Endothelial cell of umbilical vein (primary cell): ENCODE results near the gene ROBO2. TPM values are rescaled to one million over a fixed set of nuclear protein-coding genes. Genes with fewer than 3 reads are reported as not detected.

Source experiments
- BruUV-seq: library from RNA; stranded (reverse); fragments of 400-500 nt; replicated peaks from 2 replicates; lab custom pipeline; 2021; lab: Mats Ljungman, UMichigan
- CTCF ChIA-PET: fragments of 300-600, 350-600 bp; sonication (Branson Sonifier 250); formaldehyde crosslinking; loops from one replicate; lab custom pipeline; 2021; ENCODE audit warnings: antibody characterized with exemption, inconsistent platforms; lab: Charles Lee
- POLR2A ChIA-PET: fragments of 300-600, 350-600 bp; sonication (Branson Sonifier 250); formaldehyde crosslinking; loops from one replicate; lab custom pipeline; 2021; ENCODE audit warnings: antibody characterized with exemption, inconsistent platforms; lab: Charles Lee
- DNase-seq: peaks from one replicate; pipeline ENCODE4 v3.0.0-alpha.2; 2011; ENCODE audit warnings: low read depth, low spot score
- FAIRE-seq: peaks from 2 replicates; lab custom pipeline; 2011; peaks lifted over from hg19 to GRCh38; lab: Jason Lieb, UNC
- H2AFZ ChIP-seq: 2 replicates; pipeline ENCODE4 v1.6.0; 2012; ENCODE audit warnings: low read depth, low read length, control low read depth, inconsistent platforms
- H3K27ac ChIP-seq: 2 replicates; pipeline ENCODE4 v1.5.1; 2011; ENCODE audit warnings: low read depth, mild to moderate bottlenecking, control low read depth, low read length, moderate library complexity; ENCODE audit not compliant: insufficient read depth
- H3K27me3 ChIP-seq, 2 experiments: 2 replicates each; pipeline versions ENCODE4 v1.6.0 to v1.6.1; 2011; ENCODE audit warnings: low read length in 2 of 2, mixed read lengths in 1 of 2; ENCODE audit not compliant: control insufficient read depth in 2 of 2, insufficient read depth in 2 of 2
- H3K36me3 ChIP-seq, 2 experiments: 2 replicates in 1 of 2; 3 replicates in 1 of 2; pipeline ENCODE4 v1.5.1; 2011; ENCODE audit warnings: low read length in 2 of 2, mild to moderate bottlenecking in 1 of 2, moderate library complexity in 1 of 2; ENCODE audit not compliant: control insufficient read depth in 2 of 2, insufficient read depth in 2 of 2; ENCODE audit errors: extremely low read depth in 1 of 2
- H3K4me1 ChIP-seq: 3 replicates; pipeline ENCODE4 v1.5.1; 2011; ENCODE audit warnings: mild to moderate bottlenecking, low read length; ENCODE audit not compliant: control insufficient read depth, insufficient read depth; ENCODE audit errors: extremely low read depth
- H3K4me2 ChIP-seq: 2 replicates; pipeline ENCODE4 v1.6.1; 2011; ENCODE audit warnings: low read length, control low read depth, mixed read lengths; ENCODE audit not compliant: insufficient read depth
- H3K4me3 ChIP-seq, 3 experiments: fragments of 200-600 bp in 1 of 3; sonication (generic), shearing (Covaris generic) in 1 of 3; replicated peaks in 1 of 3; 2 replicates each; pipeline ENCODE4 v1.5.1; 2011 to 2016; ENCODE audit warnings: control low read depth in 3 of 3, low read length in 3 of 3, mild to moderate bottlenecking in 2 of 3, inconsistent platforms in 1 of 3, low read depth in 1 of 3, moderate library complexity in 1 of 3; ENCODE audit not compliant: insufficient read depth in 1 of 3
- H3K79me2 ChIP-seq: 2 replicates; pipeline ENCODE4 v1.6.0; 2012; ENCODE audit warnings: low read length, inconsistent platforms; ENCODE audit not compliant: control insufficient read depth, insufficient read depth
- H3K9ac ChIP-seq: replicated peaks from 2 replicates; pipeline ENCODE3; 2011; ENCODE audit warnings: low read length, control low read depth; ENCODE audit not compliant: insufficient read depth; ENCODE audit errors: extremely low read depth
- H3K9me1 ChIP-seq: replicated peaks from 3 replicates; pipeline ENCODE4 v1.6.0; 2011; ENCODE audit warnings: mild to moderate bottlenecking, low read length; ENCODE audit not compliant: control insufficient read depth, insufficient read depth; ENCODE audit errors: extremely low read depth
- H3K9me3 ChIP-seq: replicated peaks from 2 replicates; pipeline ENCODE4 v1.5.1; 2012; ENCODE audit warnings: low read length, inconsistent platforms; ENCODE audit not compliant: control insufficient read depth, insufficient read depth
- H4K20me1 ChIP-seq: replicated peaks from 2 replicates; pipeline ENCODE3; 2011; ENCODE audit warnings: mild to moderate bottlenecking, low read length; ENCODE audit not compliant: control insufficient read depth, insufficient read depth; ENCODE audit errors: extremely low read depth
- EZH2 ChIP-seq: IDR thresholded peaks from 2 replicates; pipeline ENCODE4 v1.6.1; 2012; ENCODE audit warnings: borderline replicate concordance, low read depth, mild to moderate bottlenecking, moderate library complexity, low read length, inconsistent platforms; ENCODE audit not compliant: severe bottlenecking
- FOS ChIP-seq: IDR thresholded peaks from 2 replicates; pipeline ENCODE4 v1.6.1; 2011; ENCODE audit warnings: mild to moderate bottlenecking, low read length, moderate library complexity, borderline replicate concordance; ENCODE audit not compliant: insufficient read depth
- GATA2 ChIP-seq: IDR thresholded peaks from 2 replicates; pipeline ENCODE4 v1.7.0; 2011; ENCODE audit warnings: low read depth, mild to moderate bottlenecking, moderate library complexity, mixed read lengths, low read length; ENCODE audit not compliant: insufficient read length, insufficient read depth
- JUN ChIP-seq: IDR thresholded peaks from 2 replicates; pipeline ENCODE4 v1.6.1; 2011; ENCODE audit warnings: borderline replicate concordance, low read depth; ENCODE audit not compliant: insufficient read length, insufficient read depth
- MYC ChIP-seq: IDR thresholded peaks from one replicate; pipeline ENCODE4 v1.6.1; 2011; ENCODE audit warnings: mild to moderate bottlenecking, low read depth, low read length
- POLR2A ChIP-seq: IDR thresholded peaks from 2 replicates; pipeline ENCODE4 v1.6.1; 2012; ENCODE audit warnings: low read depth, mild to moderate bottlenecking, control low read depth, low read length
- POLR2AphosphoS5 ChIP-seq: IDR thresholded peaks from 2 replicates; pipeline ENCODE4 v1.6.1; 2012; ENCODE audit warnings: low read depth, mild to moderate bottlenecking, control low read depth, low read length, moderate library complexity; ENCODE audit not compliant: insufficient read depth
- dilution Hi-C: fragments of 300-500 bp; cut with MboI; formaldehyde crosslinking; loops from one replicate; pipeline ENCODE4 v1.15.0; 2019; ENCODE audit warnings: low sequenced_read_pairs; ENCODE audit not compliant: extremely low pct_ligation_motif_present
- intact Hi-C: fragments of 100-400 bp; cut with micrococcal nuclease; formaldehyde crosslinking; loops from one replicate; pipeline ENCODE4 v1.10.0; 2022
- polyA plus RNA-seq, 4 experiments: library from polyadenylated mRNA; depleted of rRNA in 3 of 4; stranded (reverse) in 3 of 4; unstranded in 1 of 4; fragments of >200 nt; gene quantifications; 2 replicates each; pipeline versions ENCODE4 v1.2.1 to v1.2.3, GENCODE V29; 2011 to 2012; ENCODE audit warnings: missing spikeins in 1 of 4
- total RNA-seq: library from RNA; stranded (reverse); gene quantifications from 2 replicates; pipeline ENCODE4 v1.2.3, GENCODE V29; 2021
- TF ChIP-seq, protein P1 (sequence below): IDR thresholded peaks from 2 replicates; pipeline ENCODE4 v1.6.1; 2011; ENCODE audit not compliant: insufficient read depth, insufficient read length
- TF ChIP-seq, protein P2 (sequence below), 2 donors: IDR thresholded peaks; 1 replicate in 1 of 2; 2 replicates in 1 of 2; pipeline ENCODE4 v1.5.1; 2011; ENCODE audit warnings: low read length in 2 of 2, mild to moderate bottlenecking in 2 of 2, moderate library complexity in 2 of 2, control low read depth in 1 of 2, inconsistent platforms in 1 of 2, low read depth in 1 of 2; ENCODE audit not compliant: insufficient read depth in 1 of 2; ENCODE audit errors: extremely low read depth in 1 of 2

Gene ROBO2
- total and polyA plus RNA-seq, 2 donors (not counting 3 experiments of a cell fraction or from before 2014, with no cell fraction given), result not detected

GRCh38 chr3:77197408-77197807, 157.5 kb downstream of the ROBO2 start:
- no peak overlapping the region for H3K4me3 ChIP-seq
- H3K36me3 ChIP-seq, result no peaks in the 10 kb centered on the region
- BruUV-seq, result no TSS peak
- no peaks in the 10 kb centered on the region for H4K20me1 ChIP-seq
- H3K9ac ChIP-seq, result no peak overlapping the region
- no peak for DNase-seq
- ChIA-PET POLR2A (no interaction called here), CTCF (no interaction called here)
- no peaks in the 10 kb centered on the region for H3K79me2 ChIP-seq
- no peak overlapping the region for H2AFZ ChIP-seq
- intact Hi-C loops, result no loop called here
- no peaks in the 10 kb centered on the region for H3K9me1 ChIP-seq
- H3K4me1 ChIP-seq, result no peaks in the 10 kb centered on the region
- TF ChIP-seq POLR2A (no peak), POLR2AphosphoS5 (no peak), MYC (no peak), EZH2 (no peak), GATA2 (no peak), FOS (no peak), JUN (no peak)
- TF ChIP-seq, protein P1, sequence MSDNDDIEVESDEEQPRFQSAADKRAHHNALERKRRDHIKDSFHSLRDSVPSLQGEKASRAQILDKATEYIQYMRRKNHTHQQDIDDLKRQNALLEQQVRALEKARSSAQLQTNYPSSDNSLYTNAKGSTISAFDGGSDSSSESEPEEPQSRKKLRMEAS, result no peak
- TF ChIP-seq, protein P2, sequence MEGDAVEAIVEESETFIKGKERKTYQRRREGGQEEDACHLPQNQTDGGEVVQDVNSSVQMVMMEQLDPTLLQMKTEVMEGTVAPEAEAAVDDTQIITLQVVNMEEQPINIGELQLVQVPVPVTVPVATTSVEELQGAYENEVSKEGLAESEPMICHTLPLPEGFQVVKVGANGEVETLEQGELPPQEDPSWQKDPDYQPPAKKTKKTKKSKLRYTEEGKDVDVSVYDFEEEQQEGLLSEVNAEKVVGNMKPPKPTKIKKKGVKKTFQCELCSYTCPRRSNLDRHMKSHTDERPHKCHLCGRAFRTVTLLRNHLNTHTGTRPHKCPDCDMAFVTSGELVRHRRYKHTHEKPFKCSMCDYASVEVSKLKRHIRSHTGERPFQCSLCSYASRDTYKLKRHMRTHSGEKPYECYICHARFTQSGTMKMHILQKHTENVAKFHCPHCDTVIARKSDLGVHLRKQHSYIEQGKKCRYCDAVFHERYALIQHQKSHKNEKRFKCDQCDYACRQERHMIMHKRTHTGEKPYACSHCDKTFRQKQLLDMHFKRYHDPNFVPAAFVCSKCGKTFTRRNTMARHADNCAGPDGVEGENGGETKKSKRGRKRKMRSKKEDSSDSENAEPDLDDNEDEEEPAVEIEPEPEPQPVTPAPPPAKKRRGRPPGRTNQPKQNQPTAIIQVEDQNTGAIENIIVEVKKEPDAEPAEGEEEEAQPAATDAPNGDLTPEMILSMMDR (IDR thresholded peaks at IDR 0.05; ENCODE audit: extremely low read depth in 1 of 2, insufficient read depth in 1 of 2, low read depth in 1 of 2, low read length in 2 of 2), result no peak
- H3K27ac ChIP-seq, result no peak overlapping the region
- H3K4me2 ChIP-seq, result no peak overlapping the region
- H3K9me3 ChIP-seq, result no peaks in the 10 kb centered on the region
- FAIRE-seq, result no peak
- dilution Hi-C loops, result no loop called here
- H3K27me3 ChIP-seq, result no peaks in the 10 kb centered on the region
